Colonic mucosa (tissue), 4 donors: ENCODE results near the gene ACACA. TPM values are rescaled to one million over a fixed set of nuclear protein-coding genes. Genes with fewer than 3 reads are reported as not detected.

Source experiments
- DNase-seq: peaks from one replicate; pipeline ENCODE4 v3.0.0-alpha.2; 2020
- H3K27ac ChIP-seq: fragments of 200-600 bp; one replicate; pipeline ENCODE4 v1.8.0; 2021
- H3K27me3 ChIP-seq: fragments of 200-600 bp; one replicate; pipeline ENCODE4 v1.8.0; 2021
- H3K36me3 ChIP-seq: fragments of 200-600 bp; one replicate; pipeline ENCODE4 v1.8.0; 2021
- H3K4me1 ChIP-seq: fragments of 200-600 bp; one replicate; pipeline ENCODE4 v1.8.0; 2021; ENCODE audit warnings: mild to moderate bottlenecking
- H3K4me3 ChIP-seq: fragments of 200-600 bp; one replicate; pipeline ENCODE4 v1.8.0; 2021
- H3K9ac ChIP-seq, 2 donors: one replicate each; pipeline ENCODE4 v1.7.0; 2013; ENCODE audit warnings: control low read depth in 2 of 2, low read depth in 2 of 2, low read length in 2 of 2
- H3K9me3 ChIP-seq: fragments of 200-600 bp; one replicate; pipeline ENCODE4 v1.8.0; 2021
- intact Hi-C: fragments of 100-400 bp; cut with DNase I; formaldehyde crosslinking; loops from one replicate; pipeline ENCODE4 v1.14.1; 2022
- total RNA-seq, 2 donors: library from RNA; stranded (reverse); fragmentation: NEBNext Ultra II Directional in 1 of 2; extraction: Animal tissue kit (Norgen Biotek cat#: 25700) in 1 of 2; gene quantifications; one replicate each; pipeline ENCODE4 v1.2.1, GENCODE V29; 2021
- TF ChIP-seq, protein P1 (sequence below): fragments of 200-600 bp; IDR thresholded peaks from one replicate; pipeline ENCODE4 v1.8.0; 2022; ENCODE audit warnings: antibody characterized with exemption, mild to moderate bottlenecking
- donor health status: healthy.
- donor health status: DM: no; HTN: no; CAD: no.
- donor health status: DM: no; HTN: no; CAD: no.

ACACA gene
- total RNA-seq, 2 donors from 2014 or later, result 59.5 to 72.6 TPM

DNA sequence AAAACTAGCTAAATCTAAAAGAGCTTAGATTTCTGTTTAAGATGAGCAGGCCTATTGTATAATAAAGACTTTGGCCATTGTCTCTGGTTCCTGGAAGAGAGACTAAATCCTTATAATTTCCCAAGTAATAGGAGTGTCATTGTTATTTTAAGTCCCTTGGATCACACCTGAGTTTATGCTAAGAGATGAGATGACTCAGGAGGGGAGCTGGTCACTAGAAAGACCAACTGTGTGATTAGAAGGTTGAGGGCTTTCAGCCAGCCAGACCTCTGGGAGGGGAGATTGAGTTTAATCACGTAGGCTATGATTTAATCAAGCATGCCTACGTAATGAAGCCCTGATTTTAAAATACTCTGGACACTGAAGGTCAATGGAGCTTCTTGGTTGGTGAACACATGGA is 187.8 kb downstream of the ACACA start:
- H3K4me3 ChIP-seq, result no peak overlapping the region
- H3K36me3 ChIP-seq, result no peaks in the 10 kb centered on the region

DNA sequence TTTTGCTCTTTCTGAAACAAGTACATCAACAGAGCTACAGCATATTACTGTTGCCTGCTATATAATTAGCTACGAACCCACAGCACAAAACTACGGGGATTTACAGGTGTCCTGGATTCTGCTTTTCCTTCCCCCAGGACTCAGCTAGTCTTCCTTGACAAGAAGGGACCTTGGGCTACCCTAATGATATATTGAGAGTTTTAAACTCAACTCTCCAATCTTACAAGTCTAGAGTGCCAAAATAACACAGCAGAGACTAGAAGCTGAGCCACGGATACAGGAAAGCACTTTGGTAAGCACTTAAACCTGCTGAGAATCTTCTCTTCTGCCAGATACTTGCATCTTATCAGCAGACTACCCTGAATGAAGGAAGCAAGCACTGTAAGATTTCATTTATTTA is 192.2 kb downstream of the ACACA start:
- H3K27me3 ChIP-seq, result no peaks in the 10 kb centered on the region
- H3K9ac ChIP-seq, result no peak overlapping the region
- H3K4me3 ChIP-seq, result no peak overlapping the region
- TF ChIP-seq, protein P1, sequence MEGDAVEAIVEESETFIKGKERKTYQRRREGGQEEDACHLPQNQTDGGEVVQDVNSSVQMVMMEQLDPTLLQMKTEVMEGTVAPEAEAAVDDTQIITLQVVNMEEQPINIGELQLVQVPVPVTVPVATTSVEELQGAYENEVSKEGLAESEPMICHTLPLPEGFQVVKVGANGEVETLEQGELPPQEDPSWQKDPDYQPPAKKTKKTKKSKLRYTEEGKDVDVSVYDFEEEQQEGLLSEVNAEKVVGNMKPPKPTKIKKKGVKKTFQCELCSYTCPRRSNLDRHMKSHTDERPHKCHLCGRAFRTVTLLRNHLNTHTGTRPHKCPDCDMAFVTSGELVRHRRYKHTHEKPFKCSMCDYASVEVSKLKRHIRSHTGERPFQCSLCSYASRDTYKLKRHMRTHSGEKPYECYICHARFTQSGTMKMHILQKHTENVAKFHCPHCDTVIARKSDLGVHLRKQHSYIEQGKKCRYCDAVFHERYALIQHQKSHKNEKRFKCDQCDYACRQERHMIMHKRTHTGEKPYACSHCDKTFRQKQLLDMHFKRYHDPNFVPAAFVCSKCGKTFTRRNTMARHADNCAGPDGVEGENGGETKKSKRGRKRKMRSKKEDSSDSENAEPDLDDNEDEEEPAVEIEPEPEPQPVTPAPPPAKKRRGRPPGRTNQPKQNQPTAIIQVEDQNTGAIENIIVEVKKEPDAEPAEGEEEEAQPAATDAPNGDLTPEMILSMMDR, result no peak
- H3K36me3 ChIP-seq, result no peaks in the 10 kb centered on the region
- no peak overlapping the region for H3K27ac ChIP-seq
- no peaks in the 10 kb centered on the region for H3K9me3 ChIP-seq
- H3K4me1 ChIP-seq, result no peaks in the 10 kb centered on the region
- no peak for DNase-seq
- intact Hi-C loops, result no loop called here

More for the DNA sequence above, 187.8 kb downstream of the ACACA start:
- no peak overlapping the region for H3K27ac ChIP-seq
- H3K4me1 ChIP-seq, result no peaks in the 10 kb centered on the region
- TF ChIP-seq, protein P1, result no peak
- intact Hi-C loops, result no loop called here
- H3K9me3 ChIP-seq, result no peaks in the 10 kb centered on the region
- H3K9ac ChIP-seq, result no peak overlapping the region
- DNase-seq, result no peak
- H3K27me3 ChIP-seq, result no peaks in the 10 kb centered on the region

DNA sequence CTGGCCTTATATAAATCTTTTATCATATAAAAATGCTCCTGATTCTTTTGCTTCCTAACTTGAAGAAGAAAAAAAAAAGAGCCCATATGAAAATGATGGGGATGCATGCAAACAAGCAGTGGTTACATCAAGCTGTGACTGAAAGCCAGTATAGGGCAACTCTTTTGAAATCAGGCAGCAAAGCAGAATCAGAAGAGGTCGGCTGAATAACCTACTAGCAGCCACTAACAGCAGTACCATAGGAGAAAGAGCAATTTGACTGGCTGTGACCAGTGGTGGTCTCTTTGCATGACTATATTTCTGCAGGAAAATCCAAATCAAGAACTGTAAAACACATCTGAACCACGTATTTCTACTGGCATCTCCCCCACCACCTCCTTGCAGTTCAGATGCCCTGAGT is 192.7 kb downstream of the ACACA start:
- H3K4me3 ChIP-seq, result no peak overlapping the region
- no peak overlapping the region for H3K9ac ChIP-seq
- H3K36me3 ChIP-seq, result no peaks in the 10 kb centered on the region
- no peaks in the 10 kb centered on the region for H3K27me3 ChIP-seq
- TF ChIP-seq, protein P1, result no peak
- intact Hi-C loops, result no loop called here
- DNase-seq, result no peak
- no peaks in the 10 kb centered on the region for H3K4me1 ChIP-seq
- H3K27ac ChIP-seq, result no peak overlapping the region
- H3K9me3 ChIP-seq, result no peaks in the 10 kb centered on the region

DNA sequence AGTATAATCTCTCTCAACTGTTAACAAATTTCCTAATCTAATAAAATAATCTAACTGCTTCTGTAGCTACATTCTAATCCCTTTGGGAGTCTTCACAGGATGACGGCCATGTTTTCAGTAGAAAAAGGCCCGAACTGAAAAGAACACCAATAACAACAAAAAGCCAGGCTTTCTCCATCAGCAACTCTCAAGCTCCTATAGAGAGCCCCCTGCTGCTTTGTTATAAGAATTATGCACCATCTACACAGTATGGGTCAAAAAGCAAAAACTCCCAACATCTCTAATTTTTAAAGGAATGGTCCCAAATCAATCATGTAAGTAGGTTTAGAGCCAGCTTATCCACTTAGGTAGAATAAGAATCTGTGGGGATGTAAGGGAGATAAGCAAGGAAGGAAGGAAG is 194.5 kb downstream of the ACACA start:
- Histone ChIP-seq H3K27ac (no peak overlapping the region), H3K4me1 (no peaks in the 10 kb centered on the region), H3K9me3 (no peaks in the 10 kb centered on the region), H3K27me3 (no peaks in the 10 kb centered on the region), H3K36me3 (no peaks in the 10 kb centered on the region), H3K4me3 (no peak overlapping the region), H3K9ac (no peak overlapping the region)
- no peak for DNase-seq
- intact Hi-C loops, result no loop called here
- TF ChIP-seq, protein P1, result no peak

DNA sequence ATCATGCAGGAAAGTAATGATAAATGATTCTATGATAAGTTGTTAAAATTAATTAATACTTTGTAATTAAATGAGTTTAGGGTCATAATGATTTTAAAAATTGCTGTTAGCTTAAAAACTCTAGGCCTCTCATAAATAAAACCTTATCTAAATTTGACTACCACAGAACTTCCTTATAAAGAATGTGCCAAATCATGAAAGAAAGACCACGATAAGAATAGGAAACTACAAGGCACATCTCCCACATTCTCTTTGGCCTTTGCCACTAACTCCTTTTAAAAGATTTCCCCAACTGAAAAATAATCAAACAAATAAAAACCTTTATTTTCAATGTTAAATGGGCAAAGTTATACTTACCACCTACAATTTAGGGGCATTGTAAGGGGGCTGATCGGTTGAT is 195.5 kb downstream of the ACACA start:
- intact Hi-C loops, result no loop called here
- Histone ChIP-seq H3K27ac (no peak overlapping the region), H3K9me3 (no peaks in the 10 kb centered on the region), H3K36me3 (no peaks in the 10 kb centered on the region), H3K4me3 (no peak overlapping the region), H3K9ac (no peak overlapping the region), H3K4me1 (no peaks in the 10 kb centered on the region), H3K27me3 (no peaks in the 10 kb centered on the region)
- TF ChIP-seq, protein P1, result no peak
- no peak for DNase-seq

DNA sequence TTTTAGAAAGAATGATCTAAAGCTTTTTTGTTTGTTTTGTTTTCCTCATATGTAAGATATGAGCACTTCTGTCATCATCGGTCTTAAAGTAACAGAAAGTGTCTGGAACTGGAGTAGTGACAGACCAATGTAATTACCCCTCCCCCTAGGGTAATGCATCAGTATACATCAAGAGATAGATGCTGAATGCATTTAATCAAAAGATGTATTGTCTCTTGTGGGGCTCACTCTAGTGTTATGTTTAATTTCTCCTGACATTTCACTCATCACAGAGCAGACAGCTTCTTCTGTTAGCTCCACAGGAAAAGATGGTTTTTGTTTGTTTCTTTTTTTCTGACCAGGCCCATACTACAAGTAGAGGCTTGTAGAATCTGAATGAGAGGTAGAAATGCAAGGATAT is 199.5 kb downstream of the ACACA start:
- H3K4me3 ChIP-seq, result no peak overlapping the region
- TF ChIP-seq, protein P1, result no peak
- H3K4me1 ChIP-seq, result no peaks in the 10 kb centered on the region
- H3K9me3 ChIP-seq, result no peaks in the 10 kb centered on the region
- DNase-seq, result no peak
- intact Hi-C loops, result no loop called here
- no peaks in the 10 kb centered on the region for H3K36me3 ChIP-seq
- H3K27me3 ChIP-seq, result no peaks in the 10 kb centered on the region
- H3K9ac ChIP-seq, result no peak overlapping the region
- H3K27ac ChIP-seq, result no peak overlapping the region
